Measurements from ENCODE around the gene LSM7. TPM values are rescaled to one million over a fixed set of nuclear protein-coding genes. Genes with fewer than 3 reads are reported as not detected.

LSM7 gene
- total and polyA plus RNA-seq, 2 experiments from 2014 or later, result 299 to 409 TPM

- no peak for TF ChIP-seq REST (IDR thresholded peaks at IDR 0.05; ENCODE audit: unreplicated experiment)
- TF ChIP-seq POLR2AphosphoS5 (IDR thresholded peaks at IDR 0.05; ENCODE audit: low read depth), result no peak
- no peak for TF ChIP-seq EZH2phosphoT487 (IDR thresholded peaks at IDR 0.05; ENCODE audit: unreplicated experiment)
Observed at GRCh38 chr19:2325281-2326046, 2.9 kb downstream of the LSM7 start (continued).

- Histone ChIP-seq H3K27ac (ENCODE audit: low read depth) (no peak overlapping the region), H3K4me1 (ENCODE audit: insufficient read depth) (peaks cover 5% of the 10 kb centered on the region; the same call in 1 of the 2 replicates), H4K20me1 (replicated peaks; ENCODE audit: insufficient read depth) (peaks cover 6% of the 10 kb centered on the region; the same call in 1 of the 2 replicates), H3K79me2 (replicated peaks; ENCODE audit: insufficient read depth) (peaks cover 35% of the 10 kb centered on the region), H3K9me2 (ENCODE audit: insufficient read depth) (no peaks in the 10 kb centered on the region), H3K27me3 (ENCODE audit: insufficient read depth) (no peaks in the 10 kb centered on the region), H3F3A (replicated peaks; ENCODE audit: low read depth) (0 out of 2 replicates have a peak, but pooled peaks cover 3% of the 10 kb centered on the region), H3K4me3 (no peak overlapping the region), H3K4me2 (no peak overlapping the region), H3K36me3 (ENCODE audit: insufficient read depth) (no peaks in the 10 kb centered on the region), H2AFZ (no peak overlapping the region)
- H3K4me1 Mint-ChIP-seq, result peaks cover 15% of the 10 kb centered on the region
- no peak overlapping the region for H3K27ac Mint-ChIP-seq
- peaks cover 32% of the 10 kb centered on the region for H3K36me3 Mint-ChIP-seq (ENCODE audit: low read depth)
- H3K4me3 Mint-ChIP-seq, result no peak overlapping the region
- 0 out of 3 replicates have a peak, but pooled peaks cover 2% of the 10 kb centered on the region for H3K9me3 Mint-ChIP-seq
- DNase-seq (ENCODE audit: low spot score) (no peak), ATAC-seq (no peak)
- peaks cover 24% of the 10 kb centered on the region for H3K27me3 Mint-ChIP-seq (ENCODE audit: insufficient read depth, low read depth, poor library complexity)
- no peak for TF ChIP-seq ZNF462 (CRISPR knock-in tag; IDR thresholded peaks at IDR 0.05)
Observed at GRCh38 chr19:2324220-2324948, 4.0 kb downstream of the LSM7 start.

Data from GM23338 (cell line).